NCI-H460 (cell line): ENCODE data around the gene KRT81. TPM values are rescaled to one million over a fixed set of nuclear protein-coding genes. Genes with fewer than 3 reads are reported as not detected.
A peak's percentile ranks its signal among the peaks of the same experiment; 100 is the strongest.
"Not testable (repeated sequence)": the region's sequence is repeated elsewhere in the genome, so short reads cannot be mapped to it uniquely, and the experiment has no call there.

Experiments
- DNase-seq: peaks from one replicate; pipeline ENCODE4 v3.0.0-alpha.2; 2016; ENCODE audit warnings: low read depth; ENCODE audit errors: extremely low read depth
- total RNA-seq: library from RNA; depleted of rRNA; stranded (reverse); fragments of >200 nt; shearing (Covaris generic); gene quantifications from 2 replicates; pipeline ENCODE4 v1.2.3, GENCODE V29; 2014

The KRT81 gene
- total RNA-seq, 1 experiment from 2014 or later = 54.3 TPM

DNA sequence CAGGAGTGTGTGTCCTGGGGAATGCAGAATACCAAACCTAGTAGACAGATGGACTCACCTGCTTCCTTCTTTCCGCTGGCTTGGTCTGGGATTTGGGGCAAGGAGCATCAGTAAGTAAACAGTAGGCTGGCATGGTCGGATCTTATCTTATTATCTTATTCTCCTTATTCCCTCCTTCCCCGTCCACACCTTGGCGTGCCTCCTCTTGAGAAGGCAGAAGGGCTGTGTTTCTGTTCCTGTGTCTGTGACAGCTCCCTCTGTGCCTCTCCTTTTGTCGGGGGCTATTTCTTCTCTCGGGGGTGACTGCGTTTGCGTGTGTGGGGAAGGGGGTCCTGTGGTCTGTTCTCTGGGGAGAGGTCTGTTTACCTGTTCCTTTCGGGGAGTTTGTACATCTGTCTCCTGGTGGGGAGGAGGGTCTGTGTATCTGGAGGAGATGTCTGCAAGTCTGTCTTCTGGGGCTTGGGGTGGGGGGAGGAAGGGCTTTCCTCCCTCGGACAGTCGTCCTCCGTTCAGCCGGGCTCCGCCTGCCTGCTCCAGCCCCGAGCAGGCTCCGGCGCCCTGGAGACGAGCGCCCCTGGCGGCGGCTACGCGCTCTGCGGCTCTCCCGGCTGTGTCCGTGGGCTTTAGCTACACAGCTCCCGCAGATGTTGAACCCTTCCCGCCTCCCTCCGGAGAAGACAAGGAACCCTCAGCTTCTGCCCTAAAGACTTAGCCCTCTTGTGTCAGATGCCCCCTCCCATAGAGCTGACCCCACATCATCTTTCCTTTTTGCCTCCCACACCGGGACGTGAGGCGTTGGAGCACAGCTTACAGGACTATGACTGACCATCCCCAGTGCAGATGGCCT, 12.5 kb downstream of the KRT81 start:
- peak; percentile 89 for DNase-seq

- DNase-seq = no peak
Measured at GRCh38 chr12:52277486-52278245, 13.7 kb downstream of the KRT81 start.

GRCh38 chr12:52275686-52276085, 15.6 kb downstream of the KRT81 start:
- DNase-seq = no peak

DNA sequence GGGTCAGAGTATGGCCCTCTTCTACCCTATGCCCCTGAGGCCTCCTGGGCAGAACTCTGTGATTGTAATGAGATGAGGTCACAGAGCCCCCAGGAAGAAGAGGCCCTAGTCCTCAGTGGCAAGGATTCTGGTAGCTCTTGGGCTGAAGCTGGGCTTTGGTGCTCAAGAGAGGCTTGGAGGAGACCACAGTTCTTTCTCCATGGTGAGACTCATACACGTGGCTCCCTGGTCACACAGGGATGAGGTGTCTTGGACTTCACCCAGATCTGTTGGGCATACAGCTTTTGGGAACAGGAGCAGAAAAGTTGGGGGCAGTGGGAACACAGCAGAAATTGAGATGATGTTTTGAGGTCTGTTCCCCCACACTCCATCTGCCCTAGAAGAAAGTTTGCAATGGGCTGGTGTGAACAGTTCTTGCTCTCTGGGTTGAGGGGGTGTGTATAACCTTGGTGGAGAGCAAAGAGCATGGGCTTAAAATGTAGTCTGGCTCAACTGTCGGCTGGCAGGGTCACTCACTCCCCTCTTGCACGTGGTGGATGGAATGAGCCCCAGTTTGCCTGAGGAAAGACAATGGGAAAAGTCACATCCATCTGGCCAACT, 16.7 kb downstream of the KRT81 start, which contains the start of gene KRT86:
KRT86 (plus strand) TSS at position 125 of the 600 bp plus-strand sequence. CDS start 27,272 bp downstream, outside the sequence.
- no peak for DNase-seq

DNA sequence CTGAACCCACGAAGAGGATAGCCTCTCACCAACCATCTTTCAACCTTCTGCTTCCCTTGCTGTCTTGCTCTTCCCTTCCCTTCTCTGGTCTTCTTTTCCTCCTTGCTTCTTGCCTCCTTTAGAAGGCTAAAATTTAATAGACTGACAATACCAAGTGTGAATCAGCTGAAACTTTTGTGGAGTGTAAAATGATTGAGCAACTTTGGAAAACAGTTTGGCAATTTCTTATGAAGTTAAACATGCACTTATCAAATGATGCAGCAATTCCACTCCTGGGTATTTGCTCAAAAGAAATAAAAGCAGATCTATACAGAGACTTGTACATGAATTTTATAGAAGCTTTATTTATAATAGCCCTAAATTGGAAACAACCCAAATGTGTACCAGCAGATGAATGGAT, 20.2 kb downstream of the KRT81 start:
- DNase-seq = no peak

DNA sequence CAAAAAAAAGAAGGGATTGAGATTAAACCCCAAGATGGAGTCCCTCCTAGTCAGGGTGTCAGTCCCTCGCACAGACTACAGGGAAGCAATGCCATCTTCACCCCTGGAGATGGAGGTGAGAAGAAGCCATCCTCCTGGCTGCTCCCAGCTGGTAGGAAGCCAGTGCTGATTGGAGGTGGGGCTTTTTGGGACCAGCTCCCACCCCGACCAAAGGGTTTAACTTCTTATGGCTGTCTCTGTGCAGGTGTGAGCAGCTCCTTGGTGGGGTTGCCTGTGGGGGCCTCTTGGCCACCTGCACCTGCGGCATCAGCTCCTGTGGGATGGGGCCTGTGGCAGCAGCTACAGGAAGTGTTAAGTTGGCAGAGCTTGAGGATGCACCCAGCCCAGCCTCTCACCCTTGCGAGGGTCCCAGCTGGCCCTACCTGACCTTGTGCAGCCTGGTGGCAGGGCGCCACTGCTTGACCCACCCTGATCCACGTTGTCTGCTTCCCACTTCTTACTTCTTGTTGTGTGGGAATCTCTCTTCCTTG, 20.7 kb downstream of the KRT81 start:
- no peak for DNase-seq

- DNase-seq = no peak
Measured at GRCh38 chr12:52268212-52268611, 23.1 kb downstream of the KRT81 start.

DNA sequence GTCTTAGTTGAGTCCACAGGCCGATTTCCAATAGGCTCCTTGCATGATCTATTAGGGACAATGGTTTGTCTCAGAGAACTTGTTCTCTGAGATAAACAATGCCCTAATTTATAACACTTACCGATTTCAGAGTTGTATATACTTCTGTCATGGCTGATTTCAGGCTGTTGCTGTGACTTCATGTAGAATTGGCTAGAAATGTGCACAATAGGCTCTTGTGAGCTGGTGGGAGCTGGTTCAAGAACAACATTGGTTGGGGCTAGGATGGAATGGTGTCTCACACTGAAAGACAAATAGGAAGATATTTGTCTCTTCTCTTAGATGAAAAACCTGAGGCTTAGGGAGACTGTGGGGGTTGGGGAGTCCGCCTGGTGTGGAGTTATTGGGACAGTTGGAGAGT, 23.6 kb downstream of the KRT81 start:
- DNase-seq = no peak

DNA sequence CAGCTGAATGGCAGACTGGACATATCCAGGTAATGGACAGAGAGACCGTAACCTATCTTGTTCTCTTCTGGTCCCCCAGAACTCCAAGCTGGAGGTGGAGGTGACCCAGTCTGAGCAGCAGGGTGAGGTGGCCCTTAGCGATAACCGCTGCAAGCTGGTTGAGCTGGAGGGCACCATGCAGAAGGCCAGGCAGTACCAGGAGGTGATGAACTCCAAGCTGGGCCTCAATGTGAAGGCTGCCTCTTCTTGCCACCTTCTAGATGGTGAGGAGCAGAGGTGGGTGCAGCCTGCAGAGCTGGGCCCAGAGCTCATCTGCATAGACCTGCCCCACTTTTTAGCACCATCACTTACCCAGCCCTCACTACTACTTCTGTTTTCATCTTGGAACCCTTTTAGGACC, 24.1 kb downstream of the KRT81 start:
- no peak for DNase-seq

DNA sequence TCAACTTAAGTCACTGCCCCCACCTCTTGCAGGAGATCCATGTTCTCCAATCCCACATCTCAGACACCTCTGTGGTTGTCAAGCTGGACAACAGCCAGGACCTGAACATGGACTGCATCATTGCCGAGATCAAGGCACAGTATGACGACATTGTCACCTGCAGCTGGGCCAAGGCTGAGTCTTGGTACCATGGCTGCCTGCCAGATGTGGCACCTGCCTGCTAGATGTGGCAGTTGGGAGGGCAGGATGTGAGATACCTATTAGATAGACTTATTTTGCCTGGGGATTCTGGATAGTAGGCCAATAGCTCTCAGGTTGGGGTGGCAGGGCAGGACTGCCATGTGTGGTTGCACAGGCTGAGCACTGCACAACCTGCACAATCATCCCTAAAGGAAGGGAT, 24.8 kb downstream of the KRT81 start:
- DNase-seq = no peak

- no peak for DNase-seq
Measured at GRCh38 chr12:52264435-52264825, 26.9 kb downstream of the KRT81 start.

GRCh38 chr12:52263761-52264434, 27.4 kb downstream of the KRT81 start:
- no peak for DNase-seq

DNA sequence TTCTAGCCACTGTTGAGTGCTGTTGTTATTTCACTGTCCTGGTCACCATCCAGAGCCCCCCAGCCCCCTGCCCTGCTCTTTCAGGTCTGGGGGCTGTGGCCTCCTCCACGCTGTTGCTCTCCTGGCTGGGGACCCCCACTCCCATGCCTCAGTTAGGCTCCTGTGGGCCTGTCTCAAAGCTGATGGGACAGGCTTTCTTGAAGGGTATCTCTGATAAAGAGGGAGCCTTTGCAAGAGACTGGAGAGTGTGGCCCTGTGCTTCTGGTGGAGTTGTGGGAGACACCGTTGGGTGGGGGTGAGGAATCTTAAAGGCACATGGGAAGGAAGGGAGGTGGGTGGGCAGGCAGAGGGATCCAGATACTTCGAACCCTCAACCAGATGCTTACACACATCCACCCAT, 29.0 kb downstream of the KRT81 start:
- no peak for DNase-seq

GRCh38 chr12:52261208-52261484, 30.2 kb downstream of the KRT81 start:
- DNase-seq = no peak

GRCh38 chr12:52260361-52261207, 30.8 kb downstream of the KRT81 start:
- no peak for DNase-seq

- no peak for DNase-seq
Measured at GRCh38 chr12:52259657-52260243, 31.6 kb downstream of the KRT81 start.

GRCh38 chr12:52258335-52258901, 32.9 kb downstream of the KRT81 start:
- no peak for DNase-seq

GRCh38 chr12:52257922-52258321, 33.4 kb downstream of the KRT81 start:
- DNase-seq = not testable (repeated sequence)

DNA sequence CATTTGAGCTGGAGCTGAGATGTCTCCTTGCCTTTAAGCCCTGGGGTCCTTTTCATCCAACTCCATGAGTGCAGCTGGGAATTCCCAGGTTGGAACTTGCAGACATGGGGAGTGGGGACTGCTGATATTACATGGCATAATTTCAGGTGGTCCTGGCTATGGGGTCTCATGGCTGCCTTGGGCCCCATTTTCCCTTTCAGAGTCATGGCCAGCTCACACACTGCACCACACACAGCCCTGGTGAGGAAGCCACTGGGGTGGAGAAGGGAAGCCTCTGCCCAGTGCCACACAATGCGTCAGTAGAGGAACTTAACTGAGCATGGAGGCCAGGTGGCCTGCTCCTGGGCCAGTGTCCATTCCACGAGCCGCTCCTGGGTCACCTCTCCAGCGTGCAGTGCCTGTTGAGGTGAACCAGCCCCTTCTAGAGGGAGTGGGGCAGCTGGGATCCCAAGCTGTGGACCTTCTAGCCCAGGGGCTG, 34.2 kb downstream of the KRT81 start:
- no peak for DNase-seq
